ENCODE measurements around the gene SLC9A7.
A peak's percentile ranks its signal among the peaks of the same experiment; 100 is the strongest.

Gene SLC9A7

GRCh38 chrX:46610070-46610658 lies 148.8 kb downstream of the SLC9A7 start:
- no peak for DNase-seq (ENCODE audit: low read depth, low spot score)

- no peak for DNase-seq (ENCODE audit: low read depth, low spot score)
Measured at GRCh38 chrX:46607916-46608315, 151.0 kb downstream of the SLC9A7 start.

GRCh38 chrX:46602468-46603102 lies 156.3 kb downstream of the SLC9A7 start:
- DNase-seq (ENCODE audit: low read depth, low spot score), result no peak

- peak; percentile 49 for DNase-seq (ENCODE audit: low read depth, low spot score)
Measured at GRCh38 chrX:46601283-46601682, 157.6 kb downstream of the SLC9A7 start.

GRCh38 chrX:46599051-46599560 lies 159.8 kb downstream of the SLC9A7 start:
- DNase-seq (ENCODE audit: low read depth, low spot score), result no peak

- no peak for DNase-seq (ENCODE audit: low read depth, low spot score)
Measured at GRCh38 chrX:46597771-46598170, 161.1 kb downstream of the SLC9A7 start.

- no peak for DNase-seq (ENCODE audit: low read depth, low spot score)
Measured at GRCh38 chrX:46597208-46597607, 161.7 kb downstream of the SLC9A7 start.

GRCh38 chrX:46595084-46595483 lies 163.8 kb downstream of the SLC9A7 start:
- no peak for DNase-seq (ENCODE audit: low read depth, low spot score)

- no peak for DNase-seq (ENCODE audit: low read depth, low spot score)
Measured at GRCh38 chrX:46589977-46590723, 168.8 kb downstream of the SLC9A7 start.

GRCh38 chrX:46588263-46588662 lies 170.7 kb downstream of the SLC9A7 start:
- peak; percentile 49 for DNase-seq (ENCODE audit: low read depth, low spot score)

- peak; percentile 34 for DNase-seq (ENCODE audit: low read depth, low spot score)
Measured at GRCh38 chrX:46587753-46588171, 171.2 kb downstream of the SLC9A7 start.

- peak; percentile 54 for DNase-seq (ENCODE audit: low read depth, low spot score)
Measured at GRCh38 chrX:46587158-46587557, 171.8 kb downstream of the SLC9A7 start.

- DNase-seq (ENCODE audit: low read depth, low spot score), result no peak
Measured at GRCh38 chrX:46584736-46585135, 174.2 kb downstream of the SLC9A7 start.

GRCh38 chrX:46582966-46583365 lies 176.0 kb downstream of the SLC9A7 start:
- DNase-seq (ENCODE audit: low read depth, low spot score), result peak; percentile 77

- peak; percentile 38 for DNase-seq (ENCODE audit: low read depth, low spot score)
Measured at GRCh38 chrX:46582325-46582724, 176.6 kb downstream of the SLC9A7 start.

GRCh38 chrX:46580613-46581012 lies 178.3 kb downstream of the SLC9A7 start:
- DNase-seq (ENCODE audit: low read depth, low spot score), result no peak

GRCh38 chrX:46579250-46579649 lies 179.7 kb downstream of the SLC9A7 start:
- no peak for DNase-seq (ENCODE audit: low read depth, low spot score)

- no peak for DNase-seq (ENCODE audit: low read depth, low spot score)
Measured at GRCh38 chrX:46577221-46578005, 181.5 kb downstream of the SLC9A7 start.

GRCh38 chrX:46576458-46576857 lies 182.5 kb downstream of the SLC9A7 start:
- DNase-seq (ENCODE audit: low read depth, low spot score), result no peak

- DNase-seq (ENCODE audit: low read depth, low spot score), result no peak
Measured at GRCh38 chrX:46575991-46576392, 182.9 kb downstream of the SLC9A7 start.

- no peak for DNase-seq (ENCODE audit: low read depth, low spot score)
Measured at GRCh38 chrX:46575586-46575985, 183.3 kb downstream of the SLC9A7 start.

Measured in astrocyte of the hippocampus (primary cell).